ENCODE measurements around the gene WDR11.

The WDR11 gene

DNA sequence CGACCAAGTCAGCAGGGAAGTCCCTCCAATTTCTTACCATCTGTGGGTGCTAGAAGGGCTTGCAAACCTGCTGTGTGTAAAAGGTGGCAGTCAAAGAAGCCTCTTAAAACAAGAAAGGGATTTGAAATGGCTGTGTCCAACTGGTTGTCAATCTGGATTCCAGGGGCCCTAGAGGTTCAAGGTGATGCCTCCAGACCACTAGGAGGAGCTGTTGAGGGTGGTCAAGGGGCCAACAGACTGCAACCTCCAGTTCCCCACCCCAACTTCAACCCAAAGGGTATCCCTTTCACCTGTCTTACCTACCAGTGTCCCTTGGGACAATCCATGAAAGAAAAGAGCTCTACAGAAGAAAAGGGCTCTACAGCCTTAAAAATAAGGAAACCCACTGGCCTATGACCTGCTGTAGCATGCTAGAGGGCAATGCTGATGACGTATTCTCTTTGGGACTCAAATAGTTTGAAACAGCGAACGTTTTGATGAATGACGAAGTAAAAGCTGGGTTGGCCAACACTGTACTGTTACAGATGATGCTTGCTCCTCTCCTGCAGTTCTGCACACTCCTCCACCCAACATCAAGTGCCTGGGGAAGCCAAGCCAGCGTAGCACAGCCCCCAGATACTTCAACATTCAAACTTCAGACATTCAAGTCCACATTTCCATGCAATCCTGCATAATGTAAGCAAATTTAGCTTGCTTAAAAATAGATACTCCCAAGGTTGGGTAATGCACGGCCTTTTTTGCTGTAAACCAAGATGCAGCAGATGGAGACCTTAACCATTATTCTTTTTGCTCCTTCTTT is 45.9 kb upstream of the WDR11 start:
- H3K4me3 ChIP-seq (ENCODE audit: low read length): no peak overlapping the region
- TF ChIP-seq EZH2phosphoT487 (IDR thresholded peaks at IDR 0.05; ENCODE audit: low read length) (no peak), EZH2 (optimal IDR thresholded peaks at IDR 0.05; ENCODE audit: low read depth, low read length) (no peak)
- TF ChIP-seq, protein P1, sequence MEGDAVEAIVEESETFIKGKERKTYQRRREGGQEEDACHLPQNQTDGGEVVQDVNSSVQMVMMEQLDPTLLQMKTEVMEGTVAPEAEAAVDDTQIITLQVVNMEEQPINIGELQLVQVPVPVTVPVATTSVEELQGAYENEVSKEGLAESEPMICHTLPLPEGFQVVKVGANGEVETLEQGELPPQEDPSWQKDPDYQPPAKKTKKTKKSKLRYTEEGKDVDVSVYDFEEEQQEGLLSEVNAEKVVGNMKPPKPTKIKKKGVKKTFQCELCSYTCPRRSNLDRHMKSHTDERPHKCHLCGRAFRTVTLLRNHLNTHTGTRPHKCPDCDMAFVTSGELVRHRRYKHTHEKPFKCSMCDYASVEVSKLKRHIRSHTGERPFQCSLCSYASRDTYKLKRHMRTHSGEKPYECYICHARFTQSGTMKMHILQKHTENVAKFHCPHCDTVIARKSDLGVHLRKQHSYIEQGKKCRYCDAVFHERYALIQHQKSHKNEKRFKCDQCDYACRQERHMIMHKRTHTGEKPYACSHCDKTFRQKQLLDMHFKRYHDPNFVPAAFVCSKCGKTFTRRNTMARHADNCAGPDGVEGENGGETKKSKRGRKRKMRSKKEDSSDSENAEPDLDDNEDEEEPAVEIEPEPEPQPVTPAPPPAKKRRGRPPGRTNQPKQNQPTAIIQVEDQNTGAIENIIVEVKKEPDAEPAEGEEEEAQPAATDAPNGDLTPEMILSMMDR (IDR thresholded peaks at IDR 0.05; ENCODE audit: low read length): no peak
- no peak for DNase-seq
- no peaks in the 10 kb centered on the region for H3K36me3 ChIP-seq (replicated peaks; ENCODE audit: insufficient read depth, low read length)
- H3K4me2 ChIP-seq (ENCODE audit: low read depth, low read length): no peak overlapping the region
- H3K27ac ChIP-seq (ENCODE audit: low read length): no peak overlapping the region
- no peaks in the 10 kb centered on the region for H3K4me1 ChIP-seq (ENCODE audit: low read length)
- no peaks in the 10 kb centered on the region for H4K20me1 ChIP-seq (ENCODE audit: insufficient read depth, low read length)
- no peak overlapping the region for H2AFZ ChIP-seq (ENCODE audit: low read length)
- no peaks in the 10 kb centered on the region for H3K27me3 ChIP-seq (replicated peaks; ENCODE audit: insufficient read depth, low read length)
- no peak overlapping the region for H3K9ac ChIP-seq (ENCODE audit: low read length)
- no peaks in the 10 kb centered on the region for H3F3A ChIP-seq (ENCODE audit: insufficient read depth, low read length)
- H3K9me3 ChIP-seq (replicated peaks; ENCODE audit: insufficient read depth, low read length): no peaks in the 10 kb centered on the region
- no peaks in the 10 kb centered on the region for H3K79me2 ChIP-seq (ENCODE audit: low read length)
- no peaks in the 10 kb centered on the region for H3K9me2 ChIP-seq (replicated peaks; ENCODE audit: insufficient read depth, low read length)

DNA sequence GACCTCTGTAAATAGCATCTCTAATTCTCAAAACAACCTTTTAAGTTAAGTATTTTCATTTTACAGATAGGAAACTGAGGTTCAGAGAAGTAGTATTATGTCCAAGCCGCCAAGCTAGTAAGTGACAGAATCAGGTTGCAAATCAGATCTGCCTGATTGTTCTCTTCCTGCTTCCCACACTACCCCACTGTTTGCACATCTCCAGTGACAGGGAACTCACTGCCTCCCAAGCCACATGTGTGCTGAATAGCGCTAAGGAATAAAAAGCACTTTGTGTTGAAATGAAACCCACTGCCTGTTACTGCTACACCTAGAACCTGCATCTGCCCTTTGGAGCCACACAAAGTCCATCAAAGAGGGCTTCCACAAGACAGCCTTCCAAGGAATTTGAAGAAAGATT is 45.1 kb upstream of the WDR11 start:
- Histone ChIP-seq H3K9me2 (replicated peaks; ENCODE audit: insufficient read depth, low read length) (no peaks in the 10 kb centered on the region), H3K27me3 (replicated peaks; ENCODE audit: insufficient read depth, low read length) (no peaks in the 10 kb centered on the region), H2AFZ (ENCODE audit: low read length) (no peak overlapping the region), H3K27ac (ENCODE audit: low read length) (no peak overlapping the region), H4K20me1 (ENCODE audit: insufficient read depth, low read length) (no peaks in the 10 kb centered on the region), H3K79me2 (ENCODE audit: low read length) (no peaks in the 10 kb centered on the region), H3K9me3 (replicated peaks; ENCODE audit: insufficient read depth, low read length) (no peaks in the 10 kb centered on the region), H3K9ac (ENCODE audit: low read length) (no peak overlapping the region), H3F3A (ENCODE audit: insufficient read depth, low read length) (no peaks in the 10 kb centered on the region), H3K4me3 (ENCODE audit: low read length) (no peak overlapping the region), H3K4me1 (ENCODE audit: low read length) (no peaks in the 10 kb centered on the region), H3K4me2 (ENCODE audit: low read depth, low read length) (no peak overlapping the region), H3K36me3 (replicated peaks; ENCODE audit: insufficient read depth, low read length) (no peaks in the 10 kb centered on the region)
- TF ChIP-seq EZH2 (optimal IDR thresholded peaks at IDR 0.05; ENCODE audit: low read depth, low read length): no peak
- TF ChIP-seq EZH2phosphoT487 (IDR thresholded peaks at IDR 0.05; ENCODE audit: low read length): no peak
- TF ChIP-seq, protein P1 (IDR thresholded peaks at IDR 0.05; ENCODE audit: low read length): no peak
- no peak for DNase-seq

DNA sequence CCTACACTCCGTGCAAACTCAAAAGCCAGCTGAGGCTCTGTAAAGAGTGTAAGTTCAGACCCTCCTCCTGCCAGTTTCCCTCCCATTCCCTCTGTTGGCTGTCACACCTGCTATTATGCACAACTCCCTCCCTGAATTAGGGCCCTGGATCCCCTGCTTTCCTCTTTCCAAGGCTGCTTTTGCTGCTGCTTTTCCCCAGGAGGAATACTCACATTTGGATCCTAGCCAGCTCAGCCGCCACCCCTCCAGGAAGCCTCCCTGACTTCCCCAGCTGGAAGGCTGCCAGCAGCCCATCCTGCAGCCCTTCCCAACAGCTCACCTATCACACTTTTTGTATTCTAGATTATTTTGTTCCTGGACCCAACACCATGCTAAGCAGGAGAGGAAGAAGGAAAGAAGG is 40.9 kb upstream of the WDR11 start:
- H3F3A ChIP-seq (ENCODE audit: insufficient read depth, low read length): no peaks in the 10 kb centered on the region
- H3K27ac ChIP-seq (ENCODE audit: low read length): no peak overlapping the region
- H3K9me2 ChIP-seq (replicated peaks; ENCODE audit: insufficient read depth, low read length): no peaks in the 10 kb centered on the region
- no peak for DNase-seq
- no peaks in the 10 kb centered on the region for H3K9me3 ChIP-seq (replicated peaks; ENCODE audit: insufficient read depth, low read length)
- H3K4me2 ChIP-seq (ENCODE audit: low read depth, low read length): no peak overlapping the region
- H3K4me3 ChIP-seq (ENCODE audit: low read length): no peak overlapping the region
- H3K36me3 ChIP-seq (replicated peaks; ENCODE audit: insufficient read depth, low read length): no peaks in the 10 kb centered on the region
- TF ChIP-seq EZH2 (optimal IDR thresholded peaks at IDR 0.05; ENCODE audit: low read depth, low read length): no peak
- no peak for TF ChIP-seq EZH2phosphoT487 (IDR thresholded peaks at IDR 0.05; ENCODE audit: low read length)
- TF ChIP-seq, protein P1 (IDR thresholded peaks at IDR 0.05; ENCODE audit: low read length): no peak
- no peaks in the 10 kb centered on the region for H3K79me2 ChIP-seq (ENCODE audit: low read length)
- no peak overlapping the region for H2AFZ ChIP-seq (ENCODE audit: low read length)
- H3K9ac ChIP-seq (ENCODE audit: low read length): no peak overlapping the region
- no peaks in the 10 kb centered on the region for H3K4me1 ChIP-seq (ENCODE audit: low read length)
- H3K27me3 ChIP-seq (replicated peaks; ENCODE audit: insufficient read depth, low read length): no peaks in the 10 kb centered on the region
- H4K20me1 ChIP-seq (ENCODE audit: insufficient read depth, low read length): no peaks in the 10 kb centered on the region

Data from MM.1S (cell line).